NCI-H146 (cell line): ENCODE data around the gene ETHE1.

Experiments used
- DNase-seq: peaks from one replicate; lab custom pipeline; 2025; lab: John Stamatoyannopoulos, UW

The ETHE1 gene

GRCh38 chr19:43464134-43464775 lies 62.7 kb downstream of the ETHE1 start:
- peak; percentile 77 for DNase-seq

GRCh38 chr19:43463381-43464133 lies 63.4 kb downstream of the ETHE1 start:
- peak; percentile 97 for DNase-seq

GRCh38 chr19:43462785-43463380 lies 64.1 kb downstream of the ETHE1 start:
- DNase-seq, result no peak

GRCh38 chr19:43462383-43462782 lies 64.6 kb downstream of the ETHE1 start:
- DNase-seq, result no peak

- no peak for DNase-seq
Observed at GRCh38 chr19:43461303-43461702, 65.7 kb downstream of the ETHE1 start.

- no peak for DNase-seq
Observed at GRCh38 chr19:43460362-43461016, 66.5 kb downstream of the ETHE1 start.

GRCh38 chr19:43457809-43458208 lies 69.2 kb downstream of the ETHE1 start:
- DNase-seq, result no peak
